SK-N-SH treated with all-trans-retinoic acid at 6 μM for 48 hours (cell line): Measurements from ENCODE around the gene TMEM62.

Experiments
- CREB5 ChIP-seq: fragments of 250-450 bp; sonication (Bioruptor Pico); IDR thresholded peaks from 2 replicates; pipeline ENCODE4 v1.5.1; 2020; ENCODE audit warnings: low read depth, mild to moderate bottlenecking, moderate library complexity
- ESRRG ChIP-seq: fragments of 250-450 bp; sonication (Bioruptor Pico); IDR thresholded peaks from 2 replicates; pipeline ENCODE4 v1.6.1; 2021; ENCODE audit warnings: mild to moderate bottlenecking

- TF ChIP-seq CREB5 (CRISPR knock-in tag) (no peak), ESRRG (CRISPR knock-in tag) (no peak)
These were observed 10.0 kb downstream of the TMEM62 start for GRCh38 chr15:43143203-43143941.
